HG02642 (cell line): ENCODE results near the gene RANGAP1.
"Not testable (repeated sequence)": the region's sequence is repeated elsewhere in the genome, so short reads cannot be mapped to it uniquely, and the experiment has no call there.

ENCODE experiments used
- ATAC-seq: cut with Tn5 transposase; IDR thresholded peaks from one replicate; pipeline ENCODE4 v1.9.1; 2021; ENCODE audit warnings: mild to moderate bottlenecking; ENCODE audit not compliant: unreplicated experiment, poor library complexity

The RANGAP1 gene

DNA sequence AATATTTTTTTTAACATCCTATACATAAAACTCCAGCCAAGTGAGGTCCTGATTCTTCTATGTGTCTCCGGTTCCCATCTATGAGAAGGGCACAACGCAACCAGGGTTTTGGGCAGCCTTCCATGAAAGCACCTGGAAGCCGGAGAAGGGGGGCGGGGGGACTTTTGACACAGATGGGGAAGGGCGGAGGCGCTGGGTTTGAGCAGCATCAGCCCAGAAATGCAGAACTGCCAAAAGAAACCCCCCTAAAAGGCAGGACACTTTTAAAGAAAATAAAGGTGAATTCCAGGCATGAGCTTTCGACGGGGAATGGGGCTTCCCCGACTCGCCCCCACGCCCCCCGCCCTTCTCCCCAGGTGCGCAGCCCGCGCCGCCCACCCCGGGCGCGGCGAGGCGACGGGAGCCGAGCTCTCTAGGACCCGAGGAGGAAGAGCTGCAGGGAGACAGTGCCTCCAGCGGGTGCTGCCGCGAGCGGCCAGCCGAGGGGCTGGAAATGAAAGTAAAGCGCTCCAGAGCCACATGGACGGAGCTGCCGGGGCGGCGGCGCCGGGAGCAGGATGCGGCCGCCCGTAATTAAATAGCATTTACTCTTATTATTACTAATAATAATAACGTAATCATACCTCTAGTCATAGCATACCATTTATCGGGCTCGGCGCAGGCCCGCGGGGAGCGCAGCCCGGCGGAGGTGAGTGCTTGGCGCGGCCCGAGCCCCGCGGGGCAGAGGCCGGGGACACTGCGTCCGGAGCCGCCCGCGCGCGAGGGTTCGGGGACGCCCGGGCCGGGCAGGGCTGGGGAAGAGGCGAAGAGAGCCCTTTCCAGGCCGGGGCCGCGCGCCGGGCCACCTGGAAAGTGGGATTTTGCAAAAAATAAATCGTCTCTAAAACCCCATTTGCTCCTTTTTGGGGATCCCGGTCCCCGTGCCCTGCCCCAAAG, 15.4 kb upstream of the RANGAP1 start, which contains the start of gene ZC3H7B:
TSS of gene ZC3H7B (plus strand) at position 441 of the 936 bp plus-strand sequence. CDS start 19,136 bp downstream, outside the sequence.
- peak; percentile 86 for ATAC-seq

DNA sequence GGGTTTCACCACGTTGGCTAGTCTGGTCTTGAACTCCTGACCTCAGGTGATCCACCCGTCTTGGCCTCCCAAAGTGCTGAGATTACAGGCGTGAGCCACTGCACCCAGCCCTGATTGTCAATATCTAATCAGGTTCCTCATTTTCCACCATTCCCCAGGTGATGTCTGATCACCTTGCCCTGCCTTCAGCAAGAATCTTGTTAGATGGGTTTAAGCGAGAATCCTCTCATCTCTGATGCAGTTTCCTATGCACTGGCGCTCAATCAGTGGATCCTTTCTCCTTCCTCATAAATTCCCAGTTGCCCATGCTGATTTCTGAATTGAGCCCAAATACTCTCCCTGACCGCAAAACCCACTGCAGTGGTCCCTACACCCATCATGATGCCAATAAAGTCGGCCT, 14.7 kb upstream of the RANGAP1 start:
- no peak for ATAC-seq

DNA sequence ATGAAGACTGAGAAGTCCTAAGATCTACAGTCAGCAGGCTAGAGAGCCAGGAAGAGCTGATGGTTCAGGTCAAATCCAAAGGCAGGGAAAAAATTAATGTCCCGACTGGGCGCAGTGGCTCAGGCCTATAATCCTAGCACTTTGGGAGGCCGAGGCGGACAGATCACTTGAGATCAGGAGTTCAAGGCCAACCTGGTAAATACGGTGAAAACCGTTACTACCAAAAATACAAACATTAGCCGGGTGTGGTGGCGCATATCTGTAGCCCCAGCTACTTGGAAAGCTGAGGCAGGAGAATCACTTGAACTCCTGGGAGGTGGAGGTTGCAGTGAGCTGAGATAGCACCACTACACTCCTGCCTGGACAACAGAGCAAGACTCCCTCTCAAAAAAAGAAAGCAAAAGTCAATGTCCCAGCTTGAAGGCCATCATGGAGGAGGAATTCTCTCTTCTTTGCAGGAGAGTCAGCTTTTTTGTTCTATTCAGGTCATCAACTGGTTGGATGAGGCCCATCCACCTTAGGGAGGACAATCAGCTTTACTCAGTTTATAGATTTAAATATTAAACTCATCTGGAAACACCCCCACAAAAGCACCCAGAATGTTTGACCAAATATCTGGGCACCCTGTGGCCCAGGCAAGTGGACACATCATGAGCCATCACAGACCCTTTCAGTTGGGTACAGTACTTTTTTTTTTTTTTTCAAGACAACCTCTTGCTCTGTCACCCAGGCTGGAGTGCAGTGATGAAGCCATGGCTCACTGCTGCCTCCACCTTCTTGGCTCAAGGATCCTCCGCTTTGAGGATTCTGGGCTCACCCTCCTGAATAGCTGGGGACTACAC, 11.1 kb upstream of the RANGAP1 start:
- ATAC-seq: no peak

DNA sequence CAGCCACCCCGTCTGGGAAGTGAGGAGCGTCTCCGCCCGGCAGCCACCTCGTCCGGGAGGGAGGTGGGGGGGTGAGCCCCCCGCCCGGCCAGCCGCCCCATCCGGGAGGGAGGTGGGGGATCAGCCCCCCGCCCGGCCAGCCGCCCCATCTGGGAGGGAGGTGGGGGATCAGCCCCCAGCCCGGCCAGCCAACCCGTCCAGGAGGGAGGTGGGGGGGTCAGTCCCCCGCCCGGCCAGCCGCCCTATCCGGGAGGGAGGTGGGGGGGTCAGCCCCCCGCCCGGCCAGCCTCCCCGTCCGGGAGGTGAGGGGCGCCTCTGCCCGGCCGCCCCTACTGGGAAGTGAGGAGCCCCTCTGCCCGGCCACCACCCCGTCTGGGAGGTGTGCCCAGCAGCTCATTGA, 8.8 kb upstream of the RANGAP1 start:
- ATAC-seq: not testable (repeated sequence)

DNA sequence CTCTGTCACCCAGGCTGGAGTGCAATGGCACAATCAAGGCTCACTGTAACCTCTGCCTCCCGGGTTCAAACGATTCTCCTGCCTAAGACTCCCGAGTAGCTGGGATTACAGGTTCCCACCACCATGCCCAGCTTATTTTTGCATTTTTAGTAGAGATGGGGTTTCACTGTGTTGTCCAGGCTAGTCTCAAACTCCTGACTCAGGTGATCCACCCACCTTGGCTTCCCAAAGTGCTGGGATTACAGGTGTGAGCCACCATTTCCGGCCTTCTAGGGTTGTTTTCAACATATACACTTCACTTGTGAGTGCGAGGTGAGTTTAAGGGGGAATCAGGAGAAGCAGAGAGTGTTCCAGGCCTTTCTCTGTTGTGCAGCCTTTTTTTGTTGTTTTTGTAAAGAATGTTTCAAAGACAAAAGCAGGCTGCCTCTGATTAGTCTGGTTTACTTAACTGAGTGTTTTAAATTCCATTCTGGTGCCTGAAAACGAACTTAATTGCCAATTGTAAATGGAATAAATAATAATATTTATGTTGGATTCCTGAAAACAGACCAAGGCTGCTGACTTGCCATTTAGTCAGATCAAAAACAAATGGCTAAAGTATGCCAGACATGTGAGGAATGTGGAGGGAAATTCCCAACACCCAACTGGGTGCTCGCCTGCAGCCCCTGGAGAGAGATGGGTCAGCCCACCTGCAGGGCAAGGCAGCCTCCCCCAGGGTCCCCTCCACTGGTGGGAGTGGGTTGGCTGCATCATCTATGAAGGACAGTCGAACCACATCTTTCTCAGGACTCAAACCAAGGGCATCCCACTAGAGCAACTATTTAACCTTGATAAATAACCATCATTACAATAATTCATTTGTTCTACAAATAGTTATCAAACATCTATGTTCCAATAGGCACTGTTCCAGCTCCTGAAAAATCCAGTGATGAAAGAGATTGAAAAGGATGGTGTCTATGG, 4.6 kb upstream of the RANGAP1 start:
- ATAC-seq: no peak

DNA sequence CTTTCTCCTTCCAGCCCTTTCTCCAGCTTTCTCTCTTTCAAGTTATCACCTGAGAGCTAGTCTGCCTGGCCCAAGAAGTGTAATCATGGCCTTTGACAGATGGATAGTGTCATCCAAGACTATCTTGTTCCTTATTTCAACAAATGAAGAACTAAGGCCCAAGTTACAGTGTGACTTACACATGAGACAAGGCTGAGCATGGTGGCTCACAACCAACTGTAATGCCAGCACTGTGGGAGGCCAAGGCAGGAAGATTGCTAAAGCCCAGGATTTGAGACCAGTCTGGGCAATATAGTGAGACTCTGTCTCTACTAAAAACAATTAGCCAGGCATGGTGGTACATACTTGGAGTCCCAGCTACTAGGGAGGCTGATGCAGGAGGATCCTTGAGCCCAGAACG, 3.7 kb upstream of the RANGAP1 start:
- no peak for ATAC-seq

DNA sequence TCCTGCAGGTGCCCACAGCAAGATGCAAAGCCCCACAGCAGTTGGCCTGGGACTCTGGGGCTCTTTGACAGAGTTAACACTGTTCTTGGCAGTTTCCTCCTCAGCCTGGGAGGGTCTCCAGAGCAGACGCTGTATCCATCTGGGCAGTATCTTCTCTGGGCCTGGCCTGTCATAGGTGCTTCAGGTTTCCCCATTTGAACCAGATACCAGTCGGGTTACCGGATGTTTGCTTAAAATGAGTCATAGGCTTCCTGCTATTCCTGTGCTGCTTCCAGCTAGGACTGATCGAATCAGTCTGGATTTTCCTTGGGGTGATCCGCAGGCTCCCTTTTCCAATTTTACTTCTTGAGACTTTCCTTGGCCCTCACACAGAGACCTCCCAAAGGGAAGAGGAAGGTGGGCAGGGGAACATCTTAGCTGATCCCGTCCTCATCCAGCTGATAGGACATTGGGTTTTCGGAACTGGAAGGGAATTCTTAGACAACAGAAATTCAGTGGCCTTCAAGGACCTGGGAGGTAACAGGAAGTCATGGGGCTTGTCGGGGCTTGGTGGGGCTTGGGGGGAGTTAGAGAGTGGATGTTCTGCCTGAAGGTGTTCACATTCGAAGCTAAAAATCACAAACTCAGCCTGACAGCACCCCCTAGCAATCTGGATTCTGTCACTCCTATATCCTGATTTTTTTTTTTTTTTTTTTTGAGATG, 2.4 kb upstream of the RANGAP1 start:
- no peak for ATAC-seq

DNA sequence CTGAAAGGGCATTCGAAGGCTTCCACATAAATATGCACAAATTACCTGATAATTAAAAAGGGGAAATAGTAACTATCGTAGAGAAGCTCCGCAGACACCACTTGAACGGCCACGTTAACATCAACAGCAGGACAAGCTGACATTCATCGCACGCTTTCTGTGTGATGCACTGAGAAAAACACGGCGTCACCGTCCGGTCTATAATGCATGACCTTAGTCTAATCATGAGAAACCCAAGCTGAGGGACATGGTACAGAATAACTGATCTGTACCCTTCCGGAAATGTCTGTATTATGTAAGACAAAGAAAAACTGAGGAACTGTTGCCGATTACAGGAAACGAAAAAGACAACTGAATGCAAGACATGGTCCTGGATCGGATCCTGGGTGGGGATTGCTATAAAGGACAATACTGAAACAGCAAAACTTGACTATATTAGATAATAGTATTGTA, 678 bp upstream of the RANGAP1 start:
- peak; percentile 14 for ATAC-seq

DNA sequence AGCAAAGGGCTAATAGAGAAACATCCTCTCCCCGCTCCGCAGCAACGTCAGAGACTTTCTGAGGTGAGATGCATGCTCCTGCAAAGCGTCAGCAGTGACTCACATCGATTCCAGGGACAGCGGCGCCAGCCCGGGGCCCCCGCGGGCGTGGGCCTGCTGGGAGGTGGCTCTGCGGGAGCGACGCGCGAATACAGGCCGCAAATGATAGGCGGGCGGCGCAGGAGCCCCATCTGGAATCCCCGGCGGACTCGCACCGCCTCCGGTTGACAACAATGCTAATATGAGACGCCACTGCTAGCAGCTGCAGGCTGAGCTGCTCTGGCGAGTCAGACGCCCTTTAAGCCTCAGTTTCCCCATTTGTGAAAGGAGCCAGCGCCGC, 557 bp downstream of the RANGAP1 start:
- peak; percentile 17 for ATAC-seq

DNA sequence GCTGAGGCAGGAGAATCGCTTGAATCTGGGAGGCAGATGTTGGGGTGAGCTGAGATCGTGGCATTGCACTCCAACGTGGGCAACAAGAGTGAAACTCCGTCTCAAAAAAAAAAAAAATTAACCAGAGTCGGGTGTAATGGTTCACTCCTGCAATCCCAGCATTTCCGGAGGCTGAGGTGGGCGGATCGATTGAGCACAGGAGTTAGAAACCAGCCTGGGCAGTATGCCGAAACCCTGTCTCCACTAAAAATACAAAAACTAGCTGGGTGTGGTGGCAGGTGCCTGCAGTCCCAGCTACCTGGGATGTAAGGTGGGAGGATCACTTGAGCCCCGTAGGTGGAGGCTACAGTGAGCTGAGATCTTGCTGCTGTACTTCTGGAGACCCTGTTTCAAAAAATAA, 1.5 kb downstream of the RANGAP1 start:
- ATAC-seq: no peak

DNA sequence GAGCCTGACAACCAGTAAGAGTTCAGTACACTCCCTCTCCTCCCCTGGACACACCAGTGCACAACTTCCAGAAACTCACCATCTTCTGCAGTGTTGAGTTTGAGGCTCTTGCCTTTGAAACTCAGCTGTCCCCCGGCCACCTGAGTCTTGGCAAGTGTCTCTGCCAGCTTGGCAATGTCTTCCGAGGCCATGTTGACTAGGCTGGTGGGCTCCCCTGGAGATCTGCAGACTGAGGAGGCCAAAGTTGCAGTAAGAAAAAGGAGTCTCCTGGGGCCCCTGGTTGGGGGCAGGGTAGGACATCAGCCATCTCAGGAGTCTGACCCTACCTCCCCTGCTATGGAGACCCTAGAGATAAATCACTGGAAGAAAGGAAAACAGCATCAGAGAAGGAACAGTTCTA, 5.1 kb downstream of the RANGAP1 start:
- ATAC-seq: no peak

DNA sequence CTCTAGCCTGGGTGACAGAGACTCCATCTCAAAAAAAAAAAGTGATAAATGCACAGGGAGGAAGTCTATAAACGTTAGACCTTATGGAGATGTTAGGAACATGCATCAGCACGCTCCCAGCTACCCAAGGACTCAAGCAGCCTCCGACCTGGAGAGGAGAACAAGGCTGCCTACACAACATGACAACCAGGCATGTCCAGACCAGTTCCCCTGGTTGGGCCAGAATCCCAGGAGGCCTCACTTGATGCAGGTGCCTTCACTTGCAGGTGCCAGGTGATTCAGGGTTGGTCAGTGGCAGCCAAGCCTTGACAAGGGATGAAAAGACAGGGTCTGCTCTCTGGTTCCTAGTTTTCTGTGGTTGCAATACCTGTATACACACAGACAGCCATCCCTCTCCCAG, 5.9 kb downstream of the RANGAP1 start:
- ATAC-seq: no peak

DNA sequence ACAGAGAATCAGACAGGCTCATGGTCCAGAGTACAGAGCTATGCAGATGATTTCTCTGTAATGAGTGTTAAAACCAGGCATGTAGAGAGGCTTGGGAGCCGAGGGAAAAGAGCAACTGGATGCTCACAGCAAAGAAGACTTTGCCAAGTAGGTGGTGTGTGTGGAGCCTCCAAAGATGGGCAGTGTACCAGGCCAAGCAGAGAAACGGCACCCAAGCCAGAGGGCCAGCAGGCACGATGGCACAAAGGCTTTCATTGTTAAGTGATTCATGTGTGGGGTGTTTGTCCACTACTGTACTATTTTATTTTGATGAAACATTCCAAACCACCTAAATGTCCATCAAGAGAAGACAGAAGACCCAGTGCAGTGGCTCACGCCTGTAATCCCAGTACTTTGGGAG, 11.1 kb downstream of the RANGAP1 start:
- no peak for ATAC-seq

DNA sequence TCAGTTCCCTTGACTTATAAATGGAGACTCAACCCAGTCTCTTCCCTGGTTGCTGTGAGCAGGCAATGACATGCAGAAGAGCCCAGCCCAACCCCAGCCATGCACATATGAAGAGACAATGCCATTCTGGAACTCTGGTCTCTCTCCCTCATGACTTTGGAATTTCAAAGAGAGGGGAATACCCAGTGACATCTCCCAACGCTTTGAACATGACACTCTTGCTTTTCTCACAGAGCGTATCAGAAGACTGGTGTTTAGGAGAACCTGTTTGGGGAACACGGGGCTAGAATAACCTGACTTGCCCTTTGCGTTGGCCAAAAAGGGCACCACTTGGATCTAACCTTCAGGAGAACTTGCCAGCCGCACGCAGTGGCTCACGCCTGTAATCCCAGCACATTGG, 12.9 kb downstream of the RANGAP1 start:
- no peak for ATAC-seq

DNA sequence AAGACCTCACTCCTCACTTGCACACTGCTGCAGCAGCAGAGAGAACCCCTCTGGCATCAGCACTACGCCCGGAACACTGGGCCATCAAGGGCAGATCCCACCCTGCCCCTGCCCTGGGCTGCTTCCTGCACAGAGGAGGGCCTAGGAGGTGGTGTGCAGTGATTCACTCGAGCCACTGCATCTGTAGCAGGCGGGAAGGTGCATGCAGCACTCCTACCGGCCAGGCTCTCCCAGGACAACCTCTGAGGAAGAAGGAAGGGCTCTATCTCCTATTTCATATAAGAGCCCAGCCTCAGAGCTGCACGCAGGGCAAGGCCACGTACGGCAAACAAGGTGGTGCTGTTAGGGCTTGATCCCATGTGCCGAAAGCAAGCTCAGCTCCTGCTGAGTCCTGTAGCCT, 14.2 kb downstream of the RANGAP1 start:
- no peak for ATAC-seq

DNA sequence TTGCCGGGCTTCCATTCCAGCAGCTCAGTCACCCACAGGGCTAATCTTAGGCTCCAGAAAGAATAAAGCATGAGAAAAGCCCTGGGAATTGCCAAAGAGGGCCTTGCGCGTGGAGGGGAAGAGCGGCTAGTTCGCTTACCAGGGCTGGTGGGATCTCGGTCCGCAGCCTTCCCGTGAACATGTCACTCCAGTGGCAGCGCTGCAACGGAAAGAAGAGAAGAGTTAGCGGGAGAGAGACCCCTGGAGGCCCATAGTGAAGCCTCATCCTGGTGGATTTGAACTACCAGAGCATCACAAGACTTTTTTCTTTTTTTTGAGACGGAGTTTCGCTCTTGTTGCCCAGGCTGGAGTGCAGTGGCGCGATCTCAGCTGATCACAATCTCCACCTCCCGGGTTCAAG, 18.0 kb downstream of the RANGAP1 start:
- ATAC-seq: no peak

DNA sequence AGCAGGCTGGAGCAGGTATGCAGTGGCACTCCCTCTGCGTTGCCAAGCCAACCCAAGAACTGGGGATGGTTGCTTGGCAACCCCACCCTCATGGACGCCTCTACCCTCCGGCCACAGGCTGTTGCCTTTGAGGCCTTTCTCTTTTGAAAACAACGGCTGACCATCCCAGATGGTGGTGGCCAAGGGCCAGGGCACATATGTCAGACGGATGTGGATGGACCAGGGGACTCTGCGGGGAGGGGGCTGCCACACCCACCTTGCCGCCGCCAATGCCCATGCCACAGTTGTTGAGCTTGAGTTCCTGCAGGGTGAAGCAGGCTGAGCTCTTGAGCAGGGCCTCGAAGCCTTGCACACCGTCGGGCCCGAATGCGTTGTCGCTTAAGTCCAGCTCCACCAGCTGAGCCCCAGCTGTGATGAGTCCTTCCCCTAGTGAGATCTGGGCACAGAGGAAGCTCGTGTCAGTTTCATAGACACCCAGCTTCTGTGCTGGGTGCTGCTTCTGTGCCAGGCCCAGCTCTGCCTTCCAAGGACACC, 21.5 kb downstream of the RANGAP1 start:
- no peak for ATAC-seq

DNA sequence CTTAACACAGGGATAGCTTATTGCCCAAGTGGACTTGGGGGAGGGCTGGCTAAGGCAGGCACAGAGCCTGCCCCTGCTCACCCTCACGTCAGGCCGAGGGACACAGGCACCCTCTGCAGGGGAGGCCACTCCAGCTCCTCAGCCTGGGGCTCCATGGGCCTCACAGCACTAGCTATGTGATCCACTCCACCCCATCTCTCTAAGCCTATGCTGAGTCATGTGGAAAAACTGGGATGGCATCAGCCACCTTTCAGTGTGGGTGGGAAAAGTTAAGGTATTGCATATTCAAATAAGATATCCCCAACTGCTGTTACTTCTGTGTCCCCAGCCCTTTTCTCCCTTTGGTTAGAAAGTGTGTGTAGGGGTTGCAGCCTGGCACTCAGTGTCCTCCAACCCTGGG, 22.3 kb downstream of the RANGAP1 start:
- ATAC-seq: no peak

DNA sequence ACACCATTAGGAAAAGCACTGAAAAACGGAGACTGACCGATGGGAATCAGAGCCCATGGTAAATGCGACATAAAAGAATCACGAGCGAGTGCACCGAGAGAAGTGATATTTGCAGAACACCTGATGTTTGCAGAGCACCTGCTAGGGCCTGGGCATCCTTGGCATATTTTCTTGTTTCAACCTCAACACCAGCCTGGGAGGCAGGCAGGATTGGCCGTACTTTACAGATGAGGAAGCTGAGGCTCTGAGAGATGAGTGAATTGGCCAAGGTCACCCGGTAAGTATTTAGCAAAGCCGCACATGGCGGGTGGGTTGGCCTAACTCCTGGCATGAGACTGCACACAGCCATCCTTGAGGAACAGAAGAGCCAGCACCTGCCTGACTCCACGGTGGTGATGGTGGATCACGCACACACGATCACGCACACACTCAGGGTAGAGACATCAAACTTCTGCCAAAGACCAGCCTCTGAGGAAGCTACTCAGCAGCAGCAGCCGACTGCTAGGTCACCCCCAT, 23.7 kb downstream of the RANGAP1 start:
- no peak for ATAC-seq
